B cell (primary cell): Measurements from ENCODE around the gene ALPK3. TPM values are rescaled to one million over a fixed set of nuclear protein-coding genes. Genes with fewer than 3 reads are reported as not detected.

Experiments used
- ATAC-seq: fragments of 200-7000 bp; cut with Tn5 transposase; one replicate; pipeline ENCODE4 v1.10.0; 2021; ENCODE audit warnings: low read depth, mild to moderate bottlenecking, moderate number of reproducible peaks, moderate library complexity
- CTCF ChIA-PET: fragments of 350-600 bp; sonication (Branson Sonifier 250); formaldehyde crosslinking; loops from one replicate; lab custom pipeline; 2021; ENCODE audit warnings: antibody characterized with exemption, inconsistent platforms; lab: Charles Lee
- POLR2A ChIA-PET: fragments of 350-600 bp; sonication (Branson Sonifier 250); formaldehyde crosslinking; loops from one replicate; lab custom pipeline; 2021; ENCODE audit warnings: antibody characterized with exemption; lab: Charles Lee
- DNase-seq: peaks from one replicate; pipeline ENCODE4 v3.0.0; 2013
- H2AFZ ChIP-seq: 2 replicates; pipeline ENCODE4 v1.6.1; 2012; ENCODE audit warnings: mild to moderate bottlenecking, low read depth, low read length; ENCODE audit not compliant: insufficient read depth, poor library complexity, severe bottlenecking
- H3K27ac ChIP-seq, 2 donors: 1 replicate in 1 of 2; 2 replicates in 1 of 2; pipeline ENCODE4 v1.5.1; 2012 to 2013; ENCODE audit warnings: low read length in 2 of 2, mild to moderate bottlenecking in 2 of 2, moderate library complexity in 1 of 2
- H3K27me3 ChIP-seq, 4 experiments: fragments of 200-600 bp in 1 of 4; sonication (generic) in 1 of 4; replicated peaks in 1 of 4; 1 replicate in 2 of 4; 2 replicates in 2 of 4; pipeline versions ENCODE4 v1.6.1 to v1.7.0; 2013 to 2016; ENCODE audit warnings: low read length in 3 of 4, mild to moderate bottlenecking in 2 of 4, mixed read lengths in 1 of 4, moderate library complexity in 1 of 4; ENCODE audit not compliant: insufficient read depth in 4 of 4, control insufficient read depth in 3 of 4; ENCODE audit errors: control extremely low read depth in 1 of 4
- H3K36me3 ChIP-seq, 2 experiments: replicated peaks in 1 of 2; 1 replicate in 1 of 2; 2 replicates in 1 of 2; pipeline versions ENCODE4 v1.6.1 to v1.7.1; 2013; ENCODE audit warnings: low read length in 1 of 2; ENCODE audit not compliant: insufficient read depth in 2 of 2, control insufficient read depth in 1 of 2; ENCODE audit errors: control extremely low read depth in 1 of 2, extremely low read depth in 1 of 2
- H3K4me1 ChIP-seq, 2 donors: fragments of 200-600 bp in 1 of 2; sonication (generic) in 1 of 2; 1 replicate in 1 of 2; 2 replicates in 1 of 2; pipeline versions ENCODE4 v1.5.1 to v1.6.1; 2013 to 2017; ENCODE audit warnings: low read length in 2 of 2; ENCODE audit not compliant: control insufficient read depth in 2 of 2, insufficient read depth in 2 of 2
- H3K4me2 ChIP-seq: replicated peaks from 2 replicates; pipeline ENCODE3; 2012; ENCODE audit warnings: mild to moderate bottlenecking, low read depth, low read length; ENCODE audit not compliant: poor library complexity, severe bottlenecking
- H3K4me3 ChIP-seq, 5 experiments: fragments of 200-600 bp in 1 of 5; sonication (generic) in 1 of 5; 1 replicate in 3 of 5; 2 replicates in 2 of 5; pipeline versions ENCODE4 v1.5.1 to v1.7.0; 2011 to 2016; ENCODE audit warnings: low read length in 4 of 5, mild to moderate bottlenecking in 4 of 5, low read depth in 2 of 5, control low read depth in 1 of 5, moderate library complexity in 1 of 5; ENCODE audit not compliant: insufficient read depth in 1 of 5; ENCODE audit errors: control extremely low read depth in 1 of 5, extremely low read depth in 1 of 5
- H3K79me2 ChIP-seq: fragments of 200-600 bp; sonication (generic); one replicate; pipeline ENCODE4 v1.6.0; 2016; ENCODE audit warnings: low read length; ENCODE audit not compliant: control insufficient read depth, insufficient read depth
- H3K9ac ChIP-seq: fragments of 200-600 bp; sonication (generic); 2 replicates; pipeline ENCODE4 v1.6.1; 2017; ENCODE audit warnings: mild to moderate bottlenecking, low read length, moderate library complexity
- H3K9me3 ChIP-seq, 3 donors: one replicate each; pipeline versions ENCODE4 v1.6.1 to v1.7.1; 2013; ENCODE audit warnings: low read length in 2 of 3; ENCODE audit not compliant: control insufficient read depth in 2 of 3, insufficient read depth in 1 of 3; ENCODE audit errors: control extremely low read depth in 1 of 3
- H4K20me1 ChIP-seq: 2 replicates; pipeline ENCODE4 v1.6.0; 2012; ENCODE audit warnings: mild to moderate bottlenecking, low read length; ENCODE audit not compliant: insufficient read depth, control insufficient read depth, poor library complexity, severe bottlenecking
- H3K27ac Mint-ChIP-seq: one replicate; pipeline ENCODE4 v1.8.0; 2021; ENCODE audit warnings: mixed read lengths
- H3K27me3 Mint-ChIP-seq: one replicate; pipeline ENCODE4 v1.8.0; 2021; ENCODE audit warnings: mixed read lengths
- H3K4me1 Mint-ChIP-seq: one replicate; pipeline ENCODE4 v1.8.0; 2021; ENCODE audit warnings: mixed read lengths
- H3K4me3 Mint-ChIP-seq: one replicate; pipeline ENCODE4 v1.8.0; 2021; ENCODE audit warnings: mixed read lengths
- H3K9me3 Mint-ChIP-seq: one replicate; pipeline ENCODE4 v1.8.0; 2022; ENCODE audit warnings: mixed read lengths; ENCODE audit not compliant: insufficient read depth
- EZH2 ChIP-seq: IDR thresholded peaks from 2 replicates; pipeline ENCODE4 v1.6.1; 2012; ENCODE audit warnings: borderline replicate concordance, low read depth, mild to moderate bottlenecking, moderate library complexity, low read length; ENCODE audit not compliant: insufficient read depth, poor library complexity, severe bottlenecking
- WGBS: methylation state at CpG from one replicate; pipeline ENCODE4 v1.1.5; 2013; ENCODE audit warnings: missing lambda C conversion rate; ENCODE audit not compliant: insufficient coverage; 5-methylcytosine and 5-hydroxymethylcytosine counted together
- intact Hi-C: fragments of 100-400 bp; cut with micrococcal nuclease; formaldehyde crosslinking; loops from one replicate; pipeline ENCODE4 v1.10.0; 2022
- polyA plus RNA-seq: library from polyadenylated mRNA; depleted of rRNA; stranded (reverse); fragments of >200 nt; gene quantifications from 2 replicates; pipeline ENCODE4 v1.2.3, GENCODE V29; 2012
- total RNA-seq, 2 donors: library from RNA; stranded (reverse); fragments of 120-200 nt in 1 of 2; gene quantifications; 1 replicate in 1 of 2; 2 replicates in 1 of 2; pipeline versions ENCODE4 v1.2.3 to v1.2.4, GENCODE V29; 2013 to 2022
- TF ChIP-seq, protein P1 (sequence below): fragments of 200-600 bp; IDR thresholded peaks from one replicate; pipeline ENCODE4 v1.8.0; 2022; ENCODE audit warnings: antibody characterized with exemption, mild to moderate bottlenecking

Gene ALPK3
- total and polyA plus RNA-seq, 2 donors (not counting 1 experiment from before 2014, with no cell fraction given): 0.07 to 0.15 TPM

DNA sequence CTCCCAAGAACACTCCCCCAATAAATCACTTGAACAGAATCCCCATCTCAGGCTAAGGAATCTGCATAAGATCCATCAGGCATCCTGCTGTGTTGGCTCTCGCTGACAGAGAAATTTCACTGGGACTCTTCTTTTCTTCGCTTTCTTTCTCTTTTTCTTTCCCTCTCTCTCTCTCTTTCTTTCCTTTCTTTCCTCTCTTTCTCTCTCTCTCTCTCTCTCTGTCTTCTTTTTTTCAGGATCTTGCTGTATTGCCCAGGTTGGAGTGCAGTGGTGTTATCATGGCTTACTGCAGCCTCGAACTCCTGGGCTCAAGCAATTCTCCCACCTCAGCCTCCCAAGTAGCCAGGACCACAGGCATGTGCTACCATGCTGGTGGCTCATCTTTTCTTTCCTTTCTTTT is 62.9 kb downstream of the ALPK3 start:
- POLR2A ChIA-PET: no interaction called here
- no peak overlapping the region for H3K9ac ChIP-seq
- H3K27ac Mint-ChIP-seq: no peak overlapping the region

DNA sequence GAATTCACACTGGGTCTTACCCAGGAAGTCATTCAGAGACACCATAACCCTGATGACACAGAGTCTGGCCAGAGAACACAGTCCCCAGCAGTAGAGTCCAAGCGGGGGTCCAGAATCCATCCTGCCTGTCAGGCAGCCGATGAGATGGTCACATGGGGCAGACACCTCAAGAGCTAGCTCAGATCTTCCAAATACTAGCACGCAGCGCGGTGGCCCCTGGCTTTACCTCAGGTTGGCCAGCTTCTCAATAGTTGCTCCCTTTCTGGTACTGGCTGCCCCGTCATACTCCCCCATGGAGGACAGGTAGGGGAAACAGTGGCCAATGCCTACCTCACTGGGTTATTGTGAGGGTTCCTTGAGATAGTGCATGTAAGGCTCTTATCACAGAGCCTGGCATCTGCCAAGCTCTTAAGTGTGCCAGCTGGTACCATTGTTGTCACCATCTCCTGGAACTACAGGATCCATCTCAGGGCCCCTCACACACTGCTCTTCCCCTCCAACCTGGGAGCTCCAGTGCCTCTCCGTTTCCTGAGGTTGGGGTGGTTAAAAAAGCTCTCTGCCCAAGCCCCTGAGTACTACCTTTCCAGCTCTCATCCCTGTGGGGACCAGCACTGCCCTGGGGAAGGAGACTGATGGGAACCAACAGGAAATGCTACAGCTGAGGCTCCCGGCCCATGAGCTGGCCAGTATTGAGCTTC is 63.8 kb downstream of the ALPK3 start:
- Histone ChIP-seq H3K79me2 (no peaks in the 10 kb centered on the region), H3K4me2 (no peak overlapping the region), H3K27me3 (no peaks in the 10 kb centered on the region), H3K9ac (no peak overlapping the region), H3K27ac (no peak overlapping the region), H3K36me3 (no peaks in the 10 kb centered on the region), H3K4me1 (no peaks in the 10 kb centered on the region), H3K9me3 (no peaks in the 10 kb centered on the region), H4K20me1 (no peaks in the 10 kb centered on the region), H3K4me3 (no peak overlapping the region), H2AFZ (no peak overlapping the region)
- WGBS: 92% methylated on average over 7 of the region's 8 CpGs
- Mint-ChIP-seq H3K9me3 (no peaks in the 10 kb centered on the region), H3K27me3 (no peaks in the 10 kb centered on the region), H3K4me1 (no peaks in the 10 kb centered on the region), H3K27ac (no peak overlapping the region), H3K4me3 (no peak overlapping the region)
- intact Hi-C loops: no loop called here
- TF ChIP-seq, protein P1, sequence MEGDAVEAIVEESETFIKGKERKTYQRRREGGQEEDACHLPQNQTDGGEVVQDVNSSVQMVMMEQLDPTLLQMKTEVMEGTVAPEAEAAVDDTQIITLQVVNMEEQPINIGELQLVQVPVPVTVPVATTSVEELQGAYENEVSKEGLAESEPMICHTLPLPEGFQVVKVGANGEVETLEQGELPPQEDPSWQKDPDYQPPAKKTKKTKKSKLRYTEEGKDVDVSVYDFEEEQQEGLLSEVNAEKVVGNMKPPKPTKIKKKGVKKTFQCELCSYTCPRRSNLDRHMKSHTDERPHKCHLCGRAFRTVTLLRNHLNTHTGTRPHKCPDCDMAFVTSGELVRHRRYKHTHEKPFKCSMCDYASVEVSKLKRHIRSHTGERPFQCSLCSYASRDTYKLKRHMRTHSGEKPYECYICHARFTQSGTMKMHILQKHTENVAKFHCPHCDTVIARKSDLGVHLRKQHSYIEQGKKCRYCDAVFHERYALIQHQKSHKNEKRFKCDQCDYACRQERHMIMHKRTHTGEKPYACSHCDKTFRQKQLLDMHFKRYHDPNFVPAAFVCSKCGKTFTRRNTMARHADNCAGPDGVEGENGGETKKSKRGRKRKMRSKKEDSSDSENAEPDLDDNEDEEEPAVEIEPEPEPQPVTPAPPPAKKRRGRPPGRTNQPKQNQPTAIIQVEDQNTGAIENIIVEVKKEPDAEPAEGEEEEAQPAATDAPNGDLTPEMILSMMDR: no peak
- TF ChIP-seq EZH2: no peak
- CTCF ChIA-PET: interaction anchor here (0.7 to 1.9 kb wide), 2 partner anchors 282 to 293 kb away, joined by 3 to 8 read pairs; no protein-coding TSS in a partner anchor
- POLR2A ChIA-PET: no interaction called here
- ATAC-seq (no peak), DNase-seq (no peak)

More for the DNA sequence above, 62.9 kb downstream of the ALPK3 start:
- no peaks in the 10 kb centered on the region for H3K4me1 ChIP-seq
- no peaks in the 10 kb centered on the region for H3K9me3 Mint-ChIP-seq
- H3K27ac ChIP-seq: no peak overlapping the region
- H3K79me2 ChIP-seq: no peaks in the 10 kb centered on the region
- H3K27me3 ChIP-seq: no peaks in the 10 kb centered on the region
- no peak for DNase-seq
- no peaks in the 10 kb centered on the region for H3K36me3 ChIP-seq
- H3K4me2 ChIP-seq: no peak overlapping the region
- no peak overlapping the region for H3K4me3 ChIP-seq
- whole genome bisulfite sequencing: 94% methylated on average over 2 of the region's 3 CpGs
- no peak overlapping the region for H2AFZ ChIP-seq
- no peak overlapping the region for H3K4me3 Mint-ChIP-seq
- intact Hi-C loops: no loop called here
- H4K20me1 ChIP-seq: no peaks in the 10 kb centered on the region
- no peaks in the 10 kb centered on the region for H3K27me3 Mint-ChIP-seq
- no peak for ATAC-seq
- CTCF ChIA-PET: no interaction called here
- no peaks in the 10 kb centered on the region for H3K9me3 ChIP-seq
- TF ChIP-seq, protein P1: no peak
- TF ChIP-seq EZH2: no peak
- H3K4me1 Mint-ChIP-seq: no peaks in the 10 kb centered on the region
